Mesendoderm (in vitro differentiated cells): ENCODE results near the gene ARHGAP10.

ENCODE experiments used
- DNase-seq: peaks from one replicate; pipeline ENCODE4 v3.0.0; 2013
- H2AK5ac ChIP-seq: 2 replicates; pipeline ENCODE4 v1.6.1; 2013; ENCODE audit warnings: low read length, inconsistent platforms
- H2BK120ac ChIP-seq: 2 replicates; pipeline ENCODE4 v1.6.1; 2013; ENCODE audit warnings: low read depth, mild to moderate bottlenecking, low read length, moderate library complexity, mixed read lengths
- H2BK15ac ChIP-seq: replicated peaks from 2 replicates; pipeline ENCODE4 v1.6.1; 2013; ENCODE audit warnings: low read depth, mild to moderate bottlenecking, moderate library complexity
- H2BK5ac ChIP-seq: 2 replicates; pipeline ENCODE4 v1.6.1; 2013; ENCODE audit warnings: low read length, inconsistent platforms
- H3K18ac ChIP-seq: 2 replicates; pipeline ENCODE4 v1.6.1; 2013; ENCODE audit warnings: mild to moderate bottlenecking, low read length, mixed read lengths
- H3K23ac ChIP-seq: one replicate; pipeline ENCODE4 v1.6.1; 2013; ENCODE audit warnings: low read length
- H3K27ac ChIP-seq: 2 replicates; pipeline ENCODE4 v1.5.1; 2013; ENCODE audit warnings: low read depth, mild to moderate bottlenecking, inconsistent platforms, low read length, moderate library complexity
- H3K27me3 ChIP-seq: 2 replicates; pipeline ENCODE4 v1.6.1; 2013; ENCODE audit warnings: low read length, control low read depth, mild to moderate bottlenecking, inconsistent platforms; ENCODE audit not compliant: insufficient read depth, poor library complexity
- H3K36me3 ChIP-seq: 2 replicates; pipeline ENCODE4 v1.6.1; 2013; ENCODE audit warnings: low read length, inconsistent platforms; ENCODE audit not compliant: control insufficient read depth, insufficient read depth
- H3K4ac ChIP-seq: one replicate; pipeline ENCODE4 v1.6.1; 2013; ENCODE audit warnings: low read depth, mild to moderate bottlenecking, low read length, moderate library complexity
- H3K4me1 ChIP-seq: 2 replicates; pipeline ENCODE4 v1.6.1; 2013; ENCODE audit warnings: low read depth, low read length, inconsistent platforms; ENCODE audit not compliant: control insufficient read depth
- H3K4me2 ChIP-seq: 2 replicates; pipeline ENCODE4 v1.6.1; 2013; ENCODE audit warnings: low read length
- H3K4me3 ChIP-seq: 2 replicates; pipeline ENCODE4 v1.5.1; 2013; ENCODE audit warnings: mild to moderate bottlenecking, low read length
- H3K56ac ChIP-seq: one replicate; pipeline ENCODE4 v1.6.1; 2013; ENCODE audit warnings: low read length
- H3K79me1 ChIP-seq: 2 replicates; pipeline ENCODE4 v1.6.1; 2013; ENCODE audit warnings: low read length, inconsistent platforms
- H3K79me2 ChIP-seq: 2 replicates; pipeline ENCODE4 v1.6.1; 2013; ENCODE audit warnings: mild to moderate bottlenecking, low read length; ENCODE audit not compliant: control insufficient read depth, insufficient read depth
- H3K9ac ChIP-seq: 2 replicates; pipeline ENCODE4 v1.6.1; 2013; ENCODE audit warnings: low read length, inconsistent platforms
- H4K5ac ChIP-seq: one replicate; pipeline ENCODE4 v1.6.1; 2013; ENCODE audit warnings: low read length
- H4K8ac ChIP-seq: one replicate; pipeline ENCODE4 v1.6.1; 2013; ENCODE audit warnings: low read depth, mild to moderate bottlenecking, control low read depth, low read length, moderate library complexity
- WGBS: extraction: QIAGEN DNeasy Blood & Tissue Kit; methylation state at CpG from one replicate; pipeline ENCODE4 v1.1.7; 2013; ENCODE audit warnings: low lambda C conversion rate, missing lambda C conversion rate; ENCODE audit not compliant: insufficient coverage; ENCODE audit errors: extremely low coverage; 5-methylcytosine and 5-hydroxymethylcytosine counted together

The ARHGAP10 gene

DNA sequence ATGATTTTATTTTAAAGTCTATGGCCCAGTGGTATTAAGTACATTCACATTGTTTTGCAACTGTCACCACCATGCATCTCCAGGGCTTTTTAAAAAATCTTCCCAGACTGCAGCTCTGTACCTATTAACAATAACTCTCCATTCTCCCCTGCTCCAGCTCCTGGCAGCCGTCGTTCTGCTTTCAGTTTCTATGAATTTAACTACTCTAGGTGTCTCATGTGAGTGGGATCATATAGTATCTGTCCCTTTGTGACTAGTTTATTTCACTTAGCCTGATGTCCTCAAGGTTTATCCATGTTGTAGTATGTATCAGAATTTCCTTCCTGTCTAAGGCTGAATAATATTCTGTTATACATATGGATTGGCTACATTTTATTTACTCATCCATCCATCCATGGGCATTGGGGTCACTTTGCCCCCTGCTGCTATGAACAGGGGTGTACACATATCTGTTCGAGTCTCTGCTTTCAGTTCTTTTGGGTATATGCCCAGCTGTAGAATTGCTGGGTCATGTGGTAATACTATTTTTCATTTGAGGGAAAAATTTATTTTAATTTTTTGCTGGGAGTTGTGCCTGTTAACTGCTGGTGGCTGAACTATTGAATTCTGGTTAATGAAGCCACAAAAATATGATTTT lies 131.3 kb downstream of the ARHGAP10 start:
- H3K18ac ChIP-seq: no peak overlapping the region
- no CpG with 5 or more reads among the region's 3 CpGs for WGBS
- H3K4me2 ChIP-seq: no peak overlapping the region
- no peak overlapping the region for H3K23ac ChIP-seq
- H2BK120ac ChIP-seq: no peak overlapping the region
- H4K8ac ChIP-seq: no peak overlapping the region
- H3K4me1 ChIP-seq: no peaks in the 10 kb centered on the region
- no peak overlapping the region for H3K9ac ChIP-seq
- no peak for DNase-seq
- H3K36me3 ChIP-seq: no peaks in the 10 kb centered on the region
- no peak overlapping the region for H3K27ac ChIP-seq
- no peaks in the 10 kb centered on the region for H3K27me3 ChIP-seq
- no peak overlapping the region for H3K4me3 ChIP-seq
- no peak overlapping the region for H3K56ac ChIP-seq
- H2BK5ac ChIP-seq: no peak overlapping the region
- H4K5ac ChIP-seq: no peak overlapping the region
- H3K79me2 ChIP-seq: no peaks in the 10 kb centered on the region
- H3K4ac ChIP-seq: no peak overlapping the region
- no peak overlapping the region for H2BK15ac ChIP-seq
- no peaks in the 10 kb centered on the region for H3K79me1 ChIP-seq
- no peak overlapping the region for H2AK5ac ChIP-seq

DNA sequence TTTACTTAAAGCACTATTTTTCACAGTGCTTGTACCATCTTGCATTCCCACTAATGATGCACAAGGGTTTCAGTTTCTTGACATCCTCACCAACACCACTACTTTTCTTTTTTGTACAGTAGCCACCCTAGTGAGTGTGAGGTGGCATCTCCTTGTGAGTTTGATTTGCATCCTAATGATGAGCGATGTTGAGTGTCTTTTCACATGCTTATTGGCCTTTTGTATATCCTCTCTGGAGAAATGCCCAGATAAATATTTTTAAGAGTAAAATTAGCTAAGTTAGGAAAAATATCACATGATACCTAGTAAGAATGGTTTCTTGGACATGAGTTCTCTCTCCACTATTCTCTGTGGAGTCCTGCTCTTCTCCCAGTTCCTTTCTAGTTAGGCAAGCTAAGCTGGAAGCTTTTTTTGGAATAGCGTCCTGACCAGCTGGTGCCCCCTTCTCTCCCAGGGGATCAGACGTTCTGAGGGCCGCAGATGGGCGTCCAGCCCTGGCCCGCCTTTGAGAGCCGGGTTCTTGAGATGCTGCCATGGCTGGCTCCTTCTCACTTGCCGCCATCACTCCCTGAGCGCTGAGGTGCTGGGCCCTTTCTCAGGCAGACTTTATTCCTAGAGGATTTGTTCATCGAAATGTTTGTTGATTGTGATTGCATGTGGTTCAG lies 132.1 kb downstream of the ARHGAP10 start:
- Histone ChIP-seq H3K9ac (no peak overlapping the region), H4K5ac (no peak overlapping the region), H3K79me1 (no peaks in the 10 kb centered on the region), H2BK5ac (no peak overlapping the region), H2BK120ac (no peak overlapping the region), H3K4me3 (no peak overlapping the region), H2AK5ac (no peak overlapping the region), H3K56ac (no peak overlapping the region), H3K27ac (no peak overlapping the region), H4K8ac (no peak overlapping the region), H3K79me2 (no peaks in the 10 kb centered on the region), H3K4me2 (no peak overlapping the region), H3K23ac (no peak overlapping the region), H2BK15ac (no peak overlapping the region), H3K18ac (no peak overlapping the region), H3K36me3 (no peaks in the 10 kb centered on the region), H3K4me1 (no peaks in the 10 kb centered on the region), H3K27me3 (no peaks in the 10 kb centered on the region), H3K4ac (no peak overlapping the region)
- no CpG with 5 or more reads among the region's 10 CpGs for WGBS
- DNase-seq: no peak

- H3K27me3 ChIP-seq: no peaks in the 10 kb centered on the region
- no peak overlapping the region for H2BK5ac ChIP-seq
- H3K4ac ChIP-seq: no peak overlapping the region
- no peak overlapping the region for H2AK5ac ChIP-seq
- H3K27ac ChIP-seq: no peak overlapping the region
- no peaks in the 10 kb centered on the region for H3K79me1 ChIP-seq
- no peak overlapping the region for H3K18ac ChIP-seq
- no peaks in the 10 kb centered on the region for H3K36me3 ChIP-seq
- no peak for DNase-seq
- no peak overlapping the region for H4K8ac ChIP-seq
- no peaks in the 10 kb centered on the region for H3K4me1 ChIP-seq
- no peaks in the 10 kb centered on the region for H3K79me2 ChIP-seq
- no peak overlapping the region for H3K4me2 ChIP-seq
- no peak overlapping the region for H3K56ac ChIP-seq
- WGBS: no CpG with 5 or more reads among the region's 5 CpGs
- H4K5ac ChIP-seq: no peak overlapping the region
- H2BK120ac ChIP-seq: no peak overlapping the region
- H3K9ac ChIP-seq: no peak overlapping the region
- no peak overlapping the region for H3K4me3 ChIP-seq
- no peak overlapping the region for H2BK15ac ChIP-seq
- no peak overlapping the region for H3K23ac ChIP-seq
Measured at GRCh38 chr4:147864607-147865006, 132.7 kb downstream of the ARHGAP10 start.

GRCh38 chr4:147865926-147866325 lies 134.0 kb downstream of the ARHGAP10 start:
- Histone ChIP-seq H3K79me2 (no peaks in the 10 kb centered on the region), H4K8ac (no peak overlapping the region), H3K18ac (no peak overlapping the region), H3K56ac (peak overlapping the region; percentile 19), H3K79me1 (no peaks in the 10 kb centered on the region), H3K36me3 (no peaks in the 10 kb centered on the region), H2BK5ac (no peak overlapping the region), H3K4me1 (no peaks in the 10 kb centered on the region), H2AK5ac (no peak overlapping the region), H3K4ac (no peak overlapping the region), H2BK120ac (no peak overlapping the region), H3K4me3 (no peak overlapping the region), H3K4me2 (no peak overlapping the region), H3K23ac (no peak overlapping the region), H2BK15ac (no peak overlapping the region), H3K9ac (no peak overlapping the region), H3K27me3 (no peaks in the 10 kb centered on the region), H3K27ac (no peak overlapping the region), H4K5ac (no peak overlapping the region)
- WGBS: no CpG with 5 or more reads among the region's 3 CpGs
- peak; percentile 18 for DNase-seq

GRCh38 chr4:147866532-147867271 lies 134.8 kb downstream of the ARHGAP10 start:
- Histone ChIP-seq H2BK15ac (no peak overlapping the region), H3K4ac (no peak overlapping the region), H3K4me3 (no peak overlapping the region), H3K79me2 (no peaks in the 10 kb centered on the region), H2BK120ac (no peak overlapping the region), H3K36me3 (no peaks in the 10 kb centered on the region), H3K9ac (no peak overlapping the region), H2BK5ac (no peak overlapping the region), H3K79me1 (no peaks in the 10 kb centered on the region), H3K27me3 (no peaks in the 10 kb centered on the region), H4K5ac (no peak overlapping the region), H3K18ac (no peak overlapping the region), H4K8ac (no peak overlapping the region), H3K27ac (no peak overlapping the region), H3K56ac (no peak overlapping the region), H3K23ac (no peak overlapping the region), H3K4me2 (no peak overlapping the region), H2AK5ac (no peak overlapping the region), H3K4me1 (no peaks in the 10 kb centered on the region)
- WGBS: no CpG with 5 or more reads among the region's 2 CpGs
- peak; percentile 87 for DNase-seq
